ENCODE results near the gene SPAG8.
A peak's percentile ranks its signal among the peaks of the same experiment; 100 is the strongest.

SPAG8 gene

DNA sequence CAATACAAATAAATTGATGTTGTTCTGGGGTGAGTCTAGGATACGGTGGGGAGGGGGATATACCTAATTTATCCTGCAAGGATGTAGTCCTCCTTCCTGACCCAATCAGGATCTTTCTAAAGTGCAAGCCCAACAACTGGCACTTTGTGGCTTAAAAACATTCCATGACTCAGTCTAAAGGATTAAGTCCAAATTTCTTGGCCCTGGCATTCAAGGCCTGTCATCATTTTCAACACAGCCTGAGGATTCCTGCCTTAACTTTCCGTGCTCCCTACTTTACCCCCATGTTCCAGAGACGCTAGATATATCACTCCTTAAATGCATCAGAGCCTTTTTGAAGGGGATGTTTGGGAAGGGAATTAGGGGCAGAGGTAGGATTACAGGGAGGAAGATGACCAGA is 15.4 kb upstream of the SPAG8 start:
- H2AFZ ChIP-seq (ENCODE audit: low read length), result no peak overlapping the region
- H3K4me3 ChIP-seq (ENCODE audit: low read length, poor library complexity, severe bottlenecking), result no peak overlapping the region
- no peaks in the 10 kb centered on the region for H3K36me3 ChIP-seq (ENCODE audit: insufficient read depth, low read length)
- H4K20me1 ChIP-seq (ENCODE audit: insufficient read depth, low read length, poor library complexity, severe bottlenecking), result no peaks in the 10 kb centered on the region
- H3K9me2 ChIP-seq (replicated peaks; ENCODE audit: low read depth, low read length), result no peaks in the 10 kb centered on the region
- peaks cover 37% of the 10 kb centered on the region for H3K4me1 ChIP-seq (ENCODE audit: insufficient read depth, low read length, poor library complexity, severe bottlenecking)
- H3K9me3 ChIP-seq (ENCODE audit: insufficient read depth, low read depth, low read length), result no peaks in the 10 kb centered on the region
- no peak overlapping the region for H3K4me2 ChIP-seq (ENCODE audit: low read depth, low read length, poor library complexity, severe bottlenecking)
- H3K27me3 ChIP-seq (ENCODE audit: insufficient read depth, low read length, poor library complexity, severe bottlenecking), result no peaks in the 10 kb centered on the region
- no peaks in the 10 kb centered on the region for H3K79me2 ChIP-seq (ENCODE audit: insufficient read depth, low read length)
- no peak for TF ChIP-seq EZH2phosphoT487 (IDR thresholded peaks at IDR 0.05; ENCODE audit: borderline replicate concordance)
- TF ChIP-seq, protein P1, sequence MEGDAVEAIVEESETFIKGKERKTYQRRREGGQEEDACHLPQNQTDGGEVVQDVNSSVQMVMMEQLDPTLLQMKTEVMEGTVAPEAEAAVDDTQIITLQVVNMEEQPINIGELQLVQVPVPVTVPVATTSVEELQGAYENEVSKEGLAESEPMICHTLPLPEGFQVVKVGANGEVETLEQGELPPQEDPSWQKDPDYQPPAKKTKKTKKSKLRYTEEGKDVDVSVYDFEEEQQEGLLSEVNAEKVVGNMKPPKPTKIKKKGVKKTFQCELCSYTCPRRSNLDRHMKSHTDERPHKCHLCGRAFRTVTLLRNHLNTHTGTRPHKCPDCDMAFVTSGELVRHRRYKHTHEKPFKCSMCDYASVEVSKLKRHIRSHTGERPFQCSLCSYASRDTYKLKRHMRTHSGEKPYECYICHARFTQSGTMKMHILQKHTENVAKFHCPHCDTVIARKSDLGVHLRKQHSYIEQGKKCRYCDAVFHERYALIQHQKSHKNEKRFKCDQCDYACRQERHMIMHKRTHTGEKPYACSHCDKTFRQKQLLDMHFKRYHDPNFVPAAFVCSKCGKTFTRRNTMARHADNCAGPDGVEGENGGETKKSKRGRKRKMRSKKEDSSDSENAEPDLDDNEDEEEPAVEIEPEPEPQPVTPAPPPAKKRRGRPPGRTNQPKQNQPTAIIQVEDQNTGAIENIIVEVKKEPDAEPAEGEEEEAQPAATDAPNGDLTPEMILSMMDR (conservative IDR thresholded peaks at IDR 0.05; ENCODE audit: low read length), result no peak
- no peaks in the 10 kb centered on the region for H3F3A ChIP-seq (ENCODE audit: low read depth)
- H3K9ac ChIP-seq (ENCODE audit: low read depth, low read length, poor library complexity, severe bottlenecking), result no peak overlapping the region

- Histone ChIP-seq H3K36me3 (ENCODE audit: insufficient read depth, low read length) (no peaks in the 10 kb centered on the region), H3K9me2 (replicated peaks; ENCODE audit: low read depth, low read length) (no peaks in the 10 kb centered on the region), H3F3A (ENCODE audit: low read depth) (no peaks in the 10 kb centered on the region), H4K20me1 (ENCODE audit: insufficient read depth, low read length, poor library complexity, severe bottlenecking) (no peaks in the 10 kb centered on the region), H3K4me1 (ENCODE audit: insufficient read depth, low read length, poor library complexity, severe bottlenecking) (peaks cover 28% of the 10 kb centered on the region), H3K4me2 (ENCODE audit: low read depth, low read length, poor library complexity, severe bottlenecking) (peak overlapping the region; percentile 75), H3K27me3 (ENCODE audit: insufficient read depth, low read length, poor library complexity, severe bottlenecking) (no peaks in the 10 kb centered on the region), H3K9ac (ENCODE audit: low read depth, low read length, poor library complexity, severe bottlenecking) (peak overlapping the region; percentile 60), H3K9me3 (ENCODE audit: insufficient read depth, low read depth, low read length) (no peaks in the 10 kb centered on the region), H3K79me2 (ENCODE audit: insufficient read depth, low read length) (no peaks in the 10 kb centered on the region), H3K4me3 (ENCODE audit: low read length, poor library complexity, severe bottlenecking) (peak overlapping the region; percentile 51), H2AFZ (ENCODE audit: low read length) (peak overlapping the region; percentile 83)
- TF ChIP-seq EZH2phosphoT487 (IDR thresholded peaks at IDR 0.05; ENCODE audit: borderline replicate concordance), result no peak
- TF ChIP-seq, protein P1 (conservative IDR thresholded peaks at IDR 0.05; ENCODE audit: low read length), result peak; percentile 98
Observed at GRCh38 chr9:35826071-35826701, 14.1 kb upstream of the SPAG8 start.

DNA sequence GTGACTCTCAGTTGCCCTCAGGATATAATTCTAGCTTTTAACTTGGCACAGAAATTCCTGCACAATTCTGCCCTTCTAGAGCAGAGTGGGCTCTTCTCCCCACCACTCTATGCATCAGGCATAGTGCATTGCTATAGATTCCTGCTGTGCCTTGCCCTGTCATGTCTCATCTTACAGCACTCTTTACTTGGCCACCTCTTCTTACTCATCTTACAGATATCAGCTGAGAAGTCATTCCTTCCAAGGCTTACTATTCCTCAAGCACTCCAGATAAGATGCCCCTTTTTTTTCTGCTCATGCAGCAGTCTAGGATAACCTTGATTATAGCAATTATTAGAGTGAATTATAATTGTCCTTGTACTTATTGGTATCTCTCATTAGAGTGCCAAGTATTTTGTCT is 10.9 kb upstream of the SPAG8 start:
- no peak for TF ChIP-seq EZH2phosphoT487 (IDR thresholded peaks at IDR 0.05; ENCODE audit: borderline replicate concordance)
- TF ChIP-seq, protein P1 (conservative IDR thresholded peaks at IDR 0.05; ENCODE audit: low read length), result no peak
- Histone ChIP-seq H3K27me3 (ENCODE audit: insufficient read depth, low read length, poor library complexity, severe bottlenecking) (no peaks in the 10 kb centered on the region), H3K4me3 (ENCODE audit: low read length, poor library complexity, severe bottlenecking) (no peak overlapping the region)

More for the DNA sequence above, 10.9 kb upstream of the SPAG8 start:
- no peaks in the 10 kb centered on the region for H3K9me2 ChIP-seq (replicated peaks; ENCODE audit: low read depth, low read length)
- H3K79me2 ChIP-seq (ENCODE audit: insufficient read depth, low read length), result no peaks in the 10 kb centered on the region
- H2AFZ ChIP-seq (ENCODE audit: low read length), result no peak overlapping the region
- no peak overlapping the region for H3K9ac ChIP-seq (ENCODE audit: low read depth, low read length, poor library complexity, severe bottlenecking)
- no peaks in the 10 kb centered on the region for H4K20me1 ChIP-seq (ENCODE audit: insufficient read depth, low read length, poor library complexity, severe bottlenecking)
- peaks cover 6% of the 10 kb centered on the region for H3K4me1 ChIP-seq (ENCODE audit: insufficient read depth, low read length, poor library complexity, severe bottlenecking)
- H3F3A ChIP-seq (ENCODE audit: low read depth), result no peaks in the 10 kb centered on the region
- no peaks in the 10 kb centered on the region for H3K9me3 ChIP-seq (ENCODE audit: insufficient read depth, low read depth, low read length)
- H3K4me2 ChIP-seq (ENCODE audit: low read depth, low read length, poor library complexity, severe bottlenecking), result no peak overlapping the region
- H3K36me3 ChIP-seq (ENCODE audit: insufficient read depth, low read length), result no peaks in the 10 kb centered on the region

Data from Loucy (cell line).